GM20431 (cell line): ENCODE results near the gene ZNF658.
"Not testable (repeated sequence)": the region's sequence is repeated elsewhere in the genome, so short reads cannot be mapped to it uniquely, and the experiment has no call there.

Experiments used
- in situ Hi-C: fragments of 300-500 bp; cut with MseI, MboI; formaldehyde crosslinking; loops from one replicate; pipeline ENCODE4 v1.15.0; 2020; ENCODE audit warnings: low sequenced_read_pairs; ENCODE audit not compliant: unreplicated experiment

Gene ZNF658

DNA sequence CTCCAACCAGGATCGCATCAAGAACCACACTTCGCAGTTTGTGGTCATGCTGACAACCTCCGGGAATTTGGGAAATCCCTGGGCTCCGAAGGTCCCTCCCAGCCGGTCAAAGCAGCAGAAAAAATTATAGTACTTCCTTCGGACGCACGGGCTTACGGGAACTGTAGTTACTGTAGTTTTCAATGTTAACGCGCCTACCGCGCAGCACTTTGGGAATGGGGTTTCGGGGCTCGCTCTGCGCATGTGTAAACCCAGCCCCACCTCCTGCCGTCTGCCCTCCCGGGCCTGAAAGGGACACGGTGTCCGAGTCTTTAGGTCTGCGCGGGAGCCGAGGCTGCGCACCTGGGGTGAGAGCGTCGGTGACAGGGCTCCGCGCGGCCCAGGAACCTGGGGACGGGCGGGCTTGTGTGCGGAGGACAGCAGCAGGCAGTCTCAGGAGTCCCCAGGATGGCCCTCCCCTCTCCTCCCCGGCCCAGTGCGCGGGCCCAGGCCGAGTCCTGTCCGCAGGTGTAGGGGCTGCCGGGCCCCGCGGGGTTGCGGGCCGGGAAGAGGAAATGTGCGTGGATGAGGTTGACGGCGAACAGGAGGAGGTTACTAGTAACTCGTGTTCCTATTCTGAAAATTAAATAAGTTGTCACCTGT lies at the start of gene ZNF658:
TSS of gene ZNF658 (plus strand) at position 236 of the 642 bp plus-strand sequence. CDS start 2,837 bp downstream, outside the sequence.
- in situ Hi-C loops: not testable (repeated sequence)

DNA sequence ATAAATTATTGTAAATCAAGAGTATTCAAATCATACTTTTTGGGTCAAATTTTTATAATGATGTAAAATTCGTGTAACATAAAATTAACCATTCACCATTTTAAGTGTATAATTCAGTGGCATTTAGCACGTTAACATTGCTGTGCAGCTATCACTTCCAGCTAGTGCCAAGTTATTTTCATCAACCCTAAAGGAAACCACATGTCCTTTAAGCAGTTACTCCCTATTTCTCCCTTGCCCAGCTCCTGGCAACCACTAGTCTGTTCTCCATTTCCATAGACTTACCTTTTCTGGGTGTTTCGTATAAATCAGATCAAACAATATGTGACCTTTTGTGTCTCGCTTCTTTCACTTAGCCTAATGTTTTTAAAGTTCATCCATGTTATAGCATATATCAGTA lies 38.8 kb upstream of the ZNF658 start:
- in situ Hi-C loops: not testable (repeated sequence)

DNA sequence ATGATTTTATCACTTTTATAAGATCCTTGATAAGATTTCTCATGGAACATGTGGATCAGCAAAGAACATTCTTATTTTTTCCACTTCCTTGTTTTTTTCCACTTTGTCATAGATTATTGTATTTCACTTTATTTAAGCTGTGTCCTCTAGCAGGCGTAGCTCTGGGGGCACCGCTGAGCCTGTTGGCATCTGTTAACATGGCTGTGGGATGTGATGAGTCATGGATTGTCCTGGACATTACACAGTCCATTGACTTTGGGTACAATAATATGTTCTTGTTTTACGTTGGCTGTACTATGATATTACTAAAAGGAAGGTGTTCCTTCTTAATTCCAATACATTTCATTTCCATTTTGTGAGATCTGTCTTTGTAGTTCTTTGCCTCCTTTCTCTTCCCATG lies 31.9 kb upstream of the ZNF658 start:
- in situ Hi-C loops: not testable (repeated sequence)

DNA sequence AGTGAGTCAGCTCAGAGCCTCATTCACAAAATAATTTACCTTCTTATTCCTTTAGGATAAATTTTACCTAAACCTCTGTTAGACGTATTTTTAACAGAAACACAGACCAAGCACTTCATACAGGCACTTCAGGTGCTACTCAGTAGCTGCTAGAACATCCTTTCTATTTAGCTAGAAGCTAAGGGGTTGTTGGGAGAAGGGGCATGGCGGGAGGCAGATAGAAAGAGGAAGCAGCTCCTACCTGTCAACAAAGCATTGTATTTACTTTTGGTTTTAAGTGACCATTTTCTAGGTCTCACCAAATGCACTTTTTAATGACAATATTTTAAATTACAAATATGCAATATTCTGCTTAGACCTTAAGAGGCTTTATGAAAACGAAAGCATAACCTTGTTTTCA lies 19.9 kb upstream of the ZNF658 start:
- in situ Hi-C loops: not testable (repeated sequence)

DNA sequence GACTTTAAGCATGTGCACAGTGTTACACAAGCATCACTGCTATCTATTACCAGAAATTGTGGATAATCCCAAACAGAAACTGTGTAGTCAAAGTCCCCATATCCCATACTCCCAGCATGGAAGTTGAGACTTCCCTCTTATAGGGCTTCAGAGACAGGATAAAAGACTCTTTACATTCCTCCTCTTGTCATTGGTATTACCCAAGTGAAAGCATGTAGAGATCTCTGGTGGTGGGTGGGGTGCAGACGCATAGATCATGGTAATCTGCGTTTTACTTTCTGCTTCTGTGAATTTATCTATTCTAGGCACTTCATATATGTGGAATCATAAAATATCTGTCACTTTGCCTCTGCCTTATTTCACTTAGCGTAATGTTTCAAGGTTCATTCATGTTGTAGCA lies 18.7 kb upstream of the ZNF658 start:
- in situ Hi-C loops: not testable (repeated sequence)

DNA sequence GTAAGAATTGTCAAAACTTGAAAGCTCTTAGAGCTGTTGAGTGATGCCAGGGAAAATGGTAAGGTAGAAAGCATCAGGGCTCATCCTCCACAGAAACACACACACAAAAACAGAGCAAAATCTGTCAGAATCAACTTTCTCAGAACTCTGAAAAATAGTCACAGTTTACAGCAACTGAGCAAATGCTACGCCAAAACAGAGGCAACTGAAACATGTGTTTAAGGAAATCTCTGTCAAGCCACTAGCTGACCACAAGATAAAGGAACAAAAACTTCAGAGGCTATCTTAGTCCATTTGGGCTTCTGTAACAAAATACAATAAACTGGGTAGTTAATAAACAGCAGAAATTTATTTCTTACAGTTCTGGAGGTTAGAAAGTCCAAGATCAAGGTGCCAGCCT lies 10.2 kb upstream of the ZNF658 start:
- in situ Hi-C loops: not testable (repeated sequence)

DNA sequence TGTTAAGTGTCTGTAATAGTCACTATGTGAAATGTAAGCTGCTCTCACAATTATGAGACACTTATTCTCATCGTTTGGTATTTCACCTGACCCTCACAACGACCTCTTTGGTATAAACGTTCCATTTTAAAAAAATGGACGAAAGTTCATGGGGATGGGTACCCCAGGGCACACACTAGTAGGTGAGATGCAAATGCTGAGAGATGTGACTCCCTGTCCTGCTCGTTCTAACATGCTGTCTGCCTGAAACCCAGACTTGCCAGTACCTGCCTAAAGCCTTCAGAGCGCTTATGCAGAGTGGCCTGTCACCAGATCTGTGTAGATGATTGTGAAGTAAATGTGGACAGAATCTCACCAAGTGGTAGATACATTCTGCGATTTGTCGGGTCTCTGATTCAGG lies 616 bp downstream of the ZNF658 start:
- in situ Hi-C loops: not testable (repeated sequence)

DNA sequence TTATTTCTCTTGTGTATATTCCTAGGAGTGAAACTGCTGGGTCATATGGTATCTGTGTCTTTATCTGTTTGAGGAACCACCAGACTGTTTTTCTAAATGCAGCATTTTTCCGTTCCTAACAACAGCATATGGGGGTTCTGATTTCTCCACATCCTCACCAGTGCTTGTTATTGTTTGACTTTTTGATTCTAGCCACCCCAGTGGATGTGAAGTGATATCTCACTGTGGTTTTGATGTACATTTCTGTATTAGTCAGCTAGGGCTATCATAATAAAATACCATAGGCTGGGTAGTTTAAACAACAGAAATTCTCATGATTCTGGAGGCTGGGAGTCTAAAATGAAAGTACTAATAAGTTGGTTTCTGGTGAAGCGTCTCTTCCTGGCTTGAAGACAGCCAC lies 9.0 kb downstream of the ZNF658 start:
- in situ Hi-C loops: not testable (repeated sequence)

DNA sequence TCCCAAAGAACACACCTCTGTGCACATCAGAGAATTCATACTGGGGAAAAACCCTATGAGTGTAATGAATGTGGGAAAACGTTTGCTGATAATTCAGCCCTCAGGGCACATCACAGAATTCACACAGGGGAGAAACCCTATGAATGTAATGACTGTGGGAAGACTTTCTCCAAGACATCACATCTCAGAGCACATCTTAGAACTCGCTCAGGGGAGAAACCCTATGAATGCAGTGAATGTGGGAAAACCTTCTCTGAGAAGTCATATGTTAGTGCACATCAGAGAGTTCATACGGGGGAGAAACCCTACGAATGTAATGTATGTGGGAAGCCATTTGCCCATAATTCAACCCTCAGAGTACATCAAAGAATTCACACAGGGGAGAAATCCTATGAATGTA lies 19.5 kb downstream of the ZNF658 start:
- in situ Hi-C loops: not testable (repeated sequence)

DNA sequence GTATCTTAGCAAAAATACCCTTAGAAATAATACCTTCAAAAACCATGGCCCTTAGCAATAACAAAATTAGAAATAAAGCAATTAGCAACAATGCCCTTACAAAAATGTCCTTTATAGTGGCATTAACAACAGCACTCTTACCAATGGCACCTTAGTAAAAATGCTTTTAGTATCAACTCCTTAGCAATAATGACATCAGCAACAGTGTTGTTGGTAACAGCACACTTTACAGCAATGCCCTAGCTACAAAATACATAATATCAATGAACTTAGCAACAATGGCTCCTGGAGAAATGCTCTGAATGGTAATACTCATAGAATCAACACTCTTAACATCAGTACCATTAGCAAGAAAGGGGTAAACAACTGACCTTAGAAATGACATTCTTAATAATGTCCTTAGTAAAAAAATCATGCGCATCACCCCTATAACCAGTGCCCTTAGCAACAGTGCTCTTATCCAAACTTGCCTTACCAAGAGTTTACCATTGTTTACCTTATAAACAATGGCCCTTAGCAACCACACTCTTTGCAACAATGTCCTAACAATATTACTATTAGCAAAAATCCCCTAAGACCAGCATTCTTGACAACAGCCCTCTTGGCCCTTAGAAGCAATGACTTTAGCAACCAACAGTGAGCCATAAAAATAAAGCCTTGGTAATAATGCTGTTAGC lies 35.8 kb downstream of the ZNF658 start:
- in situ Hi-C loops: not testable (repeated sequence)

DNA sequence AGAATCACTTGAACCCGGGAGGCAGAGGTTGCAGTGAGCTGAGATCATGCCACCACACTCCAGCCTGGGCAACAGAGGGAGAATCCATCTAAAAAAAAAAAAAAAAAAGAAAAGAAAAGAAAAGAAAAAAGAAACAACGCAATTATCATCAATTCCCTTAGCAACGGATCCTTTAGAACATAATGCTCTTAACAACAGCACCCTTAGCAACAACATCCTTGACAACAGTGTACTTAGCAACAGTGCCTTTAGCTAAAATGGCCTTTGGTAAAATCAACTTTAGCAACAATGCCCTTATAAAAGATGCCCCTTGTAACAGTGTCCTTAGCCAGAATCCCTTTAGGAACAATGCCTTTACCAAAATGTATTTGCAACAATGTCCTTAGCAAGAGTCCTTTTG lies 37.1 kb downstream of the ZNF658 start:
- in situ Hi-C loops: not testable (repeated sequence)

DNA sequence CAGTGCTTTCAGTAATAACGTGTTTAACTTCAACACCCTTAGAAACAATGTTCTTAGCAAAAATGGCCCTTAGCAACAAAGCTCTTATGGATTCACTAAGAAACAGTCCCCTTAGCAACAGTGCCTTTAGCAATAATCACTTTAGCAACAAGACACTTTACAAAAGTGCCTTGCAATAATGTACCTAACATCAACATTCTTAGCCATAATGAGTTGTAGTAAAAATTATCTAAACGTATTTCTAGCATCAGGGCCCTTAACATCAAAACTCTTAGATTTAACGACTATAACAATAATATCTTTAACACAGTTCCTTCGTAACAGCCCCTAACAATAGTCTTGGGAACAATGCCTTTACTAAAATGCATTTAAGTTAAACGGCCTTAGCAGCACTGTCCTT lies 37.8 kb downstream of the ZNF658 start:
- in situ Hi-C loops: not testable (repeated sequence)

DNA sequence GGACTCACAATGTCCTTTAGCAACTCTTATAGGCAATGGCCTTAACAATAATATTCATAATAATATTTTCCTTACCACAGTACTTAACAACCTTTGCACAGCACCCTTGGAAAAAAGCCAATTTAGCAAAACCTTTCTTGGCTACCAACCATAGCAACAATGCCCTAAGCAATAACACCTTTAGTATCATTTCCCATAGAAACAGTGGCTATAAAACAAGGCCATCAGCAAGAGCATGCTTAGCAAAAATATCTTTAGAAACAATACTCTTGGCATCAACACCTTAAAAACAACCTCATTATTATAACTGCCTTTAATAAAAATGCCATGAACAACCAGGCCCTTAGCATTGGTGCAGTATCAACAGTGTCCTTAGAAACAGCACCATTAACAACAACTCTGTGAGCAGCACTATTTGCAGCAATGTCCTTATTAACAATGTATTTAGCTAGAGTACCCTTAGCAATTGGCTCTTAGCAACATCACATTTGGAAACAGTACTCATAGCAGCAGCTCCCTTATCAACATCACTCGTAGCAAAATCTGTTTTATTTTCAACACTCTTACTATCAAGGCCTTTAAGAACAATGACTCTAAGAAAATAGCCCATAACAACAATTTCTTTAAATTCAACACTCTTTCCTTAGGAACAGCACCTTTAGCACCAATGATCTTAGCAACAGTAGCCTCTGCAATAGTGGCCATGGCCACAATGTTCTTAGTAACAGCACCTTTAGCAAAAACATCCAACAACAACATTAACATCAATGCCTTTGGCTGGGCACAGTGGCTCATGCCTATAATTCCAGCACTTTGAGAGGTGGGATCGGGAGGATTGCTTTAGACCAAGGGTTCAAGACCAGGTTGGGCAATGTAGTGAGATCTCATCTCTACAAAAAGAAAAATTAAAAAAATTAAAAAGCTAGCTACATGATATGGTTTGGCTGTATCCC lies 39.6 kb downstream of the ZNF658 start:
- in situ Hi-C loops: not testable (repeated sequence)

DNA sequence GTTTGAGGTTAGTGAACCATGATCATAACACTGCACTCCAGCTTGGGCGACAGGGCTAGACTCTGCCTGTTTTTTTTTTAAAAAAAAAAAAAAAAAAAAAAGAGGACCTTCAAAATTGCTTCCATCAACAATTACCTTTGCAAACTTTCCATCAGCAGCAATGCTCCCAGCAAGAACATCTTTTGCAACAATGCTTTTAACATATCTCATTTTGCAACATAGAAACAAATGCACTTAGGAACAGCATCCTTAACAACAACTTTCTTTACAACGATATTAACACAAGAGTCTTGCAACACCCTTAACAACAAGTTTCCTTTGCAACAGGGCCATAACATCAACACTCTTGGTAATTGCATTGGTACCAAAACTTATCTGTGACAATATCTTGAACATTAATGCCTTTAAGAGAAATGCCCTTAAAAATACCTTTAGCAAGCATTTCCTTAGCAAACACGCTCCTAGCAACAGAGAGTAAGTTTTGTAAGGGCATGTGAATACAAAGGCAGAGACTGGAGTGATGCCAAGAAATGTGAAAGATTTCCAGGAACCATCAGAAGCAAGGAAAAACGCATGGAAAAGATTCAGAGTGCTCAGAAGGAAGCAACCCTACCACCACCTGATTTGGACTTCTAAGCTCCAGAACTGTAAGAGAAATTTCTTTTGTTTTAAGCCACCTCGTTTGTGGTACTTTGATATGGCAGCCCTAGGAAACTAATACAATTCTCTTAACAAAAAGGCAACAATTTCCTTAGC lies 42.1 kb downstream of the ZNF658 start:
- in situ Hi-C loops: not testable (repeated sequence)

DNA sequence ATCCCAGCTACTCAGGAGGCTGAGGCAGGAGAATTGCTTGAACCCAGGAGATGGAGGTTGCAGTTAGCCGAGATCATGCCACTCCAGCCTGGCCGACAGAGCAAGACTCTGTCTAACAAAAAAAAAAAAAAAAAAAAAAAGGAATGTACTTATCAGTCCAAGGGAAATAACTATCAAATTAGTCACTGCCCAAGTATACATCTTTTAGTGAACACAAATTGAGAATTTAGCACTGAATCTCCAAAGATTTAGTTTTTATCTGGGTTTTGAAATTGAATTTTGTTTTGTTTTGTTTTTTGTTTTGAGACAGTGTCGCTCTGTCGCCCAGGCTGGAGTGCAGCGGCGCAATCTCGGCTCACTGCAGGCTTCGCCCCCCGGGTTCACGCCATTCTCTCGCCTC lies 52.1 kb downstream of the ZNF658 start:
- in situ Hi-C loops: not testable (repeated sequence)
